HG02970 (cell line): ENCODE data around the gene IWS1.
"Not testable (repeated sequence)": the region's sequence is repeated elsewhere in the genome, so short reads cannot be mapped to it uniquely, and the experiment has no call there.

Experiments
- ATAC-seq: cut with Tn5 transposase; IDR thresholded peaks from one replicate; pipeline ENCODE4 v1.9.1; 2021; ENCODE audit warnings: mild to moderate bottlenecking, moderate library complexity, moderate number of reproducible peaks; ENCODE audit not compliant: unreplicated experiment, low FRiP score

IWS1 gene

DNA sequence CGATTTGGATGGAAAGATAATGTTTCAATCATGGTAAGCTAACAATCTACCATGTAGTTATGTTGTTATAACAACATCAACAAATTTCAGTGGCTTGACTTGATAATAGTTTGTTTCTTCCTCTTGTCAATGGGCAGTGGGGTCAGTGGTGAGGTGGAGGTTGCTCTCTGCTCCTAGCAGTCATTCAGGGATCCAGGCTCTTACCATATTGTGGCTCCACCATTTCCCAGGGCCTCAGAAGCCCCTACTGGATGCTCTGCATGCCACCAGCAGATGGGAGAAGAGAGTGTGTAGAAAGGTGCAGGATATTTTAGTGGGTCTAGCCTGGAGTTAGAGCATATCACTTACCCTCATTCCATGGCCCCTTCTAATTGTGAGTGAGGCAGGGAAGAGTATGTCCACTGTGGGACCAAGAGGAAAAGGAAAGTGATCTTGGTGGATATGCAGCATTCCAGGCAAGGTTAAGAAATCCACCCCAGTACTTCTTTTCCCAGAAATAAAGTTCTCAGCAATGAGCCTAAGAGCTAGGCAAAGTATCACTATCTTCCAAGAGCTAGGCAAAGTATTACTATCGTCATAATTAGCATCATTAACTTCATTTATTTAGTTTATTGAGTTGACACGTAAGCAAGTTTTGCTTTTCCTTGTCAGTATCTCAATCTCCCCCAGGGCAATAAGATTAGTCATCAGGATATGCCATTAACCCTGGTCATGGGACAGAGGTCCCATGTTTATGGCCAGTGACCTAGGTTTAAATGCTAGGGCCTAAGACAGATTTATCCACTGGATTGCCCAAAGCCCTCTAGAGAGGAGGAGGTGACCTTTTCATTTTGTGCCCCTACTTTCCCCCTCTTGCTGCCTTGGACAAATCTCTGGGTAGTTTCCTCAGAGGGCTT, 4.2 kb upstream of the IWS1 start:
- no peak for ATAC-seq

- ATAC-seq: not testable (repeated sequence)
These were observed 3.1 kb upstream of the IWS1 start for GRCh38 chr2:127529416-127529815.

DNA sequence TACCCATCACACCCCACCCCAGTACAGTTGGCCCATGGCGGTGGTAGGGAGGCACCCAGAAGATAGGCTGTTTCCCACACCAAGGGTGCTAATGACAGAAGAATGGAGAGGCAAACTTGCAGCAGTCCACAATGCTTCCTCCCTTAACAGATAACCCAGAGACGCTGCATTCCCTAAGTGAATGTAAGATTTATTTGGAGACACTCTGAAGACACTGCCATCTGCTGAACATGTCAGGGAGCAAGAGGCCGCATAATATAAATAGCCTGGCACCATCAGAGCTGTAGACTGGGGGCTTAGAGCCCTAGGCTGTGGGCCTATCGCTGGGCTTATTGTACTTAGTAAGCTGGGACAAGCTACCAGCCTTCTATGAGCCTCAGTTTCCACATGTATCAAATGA, 2.2 kb upstream of the IWS1 start:
- no peak for ATAC-seq

- ATAC-seq: no peak
These were observed 914 bp upstream of the IWS1 start for GRCh38 chr2:127527001-127527804.

- ATAC-seq: no peak
These were observed 578 bp downstream of the IWS1 start for GRCh38 chr2:127525691-127526131.

DNA sequence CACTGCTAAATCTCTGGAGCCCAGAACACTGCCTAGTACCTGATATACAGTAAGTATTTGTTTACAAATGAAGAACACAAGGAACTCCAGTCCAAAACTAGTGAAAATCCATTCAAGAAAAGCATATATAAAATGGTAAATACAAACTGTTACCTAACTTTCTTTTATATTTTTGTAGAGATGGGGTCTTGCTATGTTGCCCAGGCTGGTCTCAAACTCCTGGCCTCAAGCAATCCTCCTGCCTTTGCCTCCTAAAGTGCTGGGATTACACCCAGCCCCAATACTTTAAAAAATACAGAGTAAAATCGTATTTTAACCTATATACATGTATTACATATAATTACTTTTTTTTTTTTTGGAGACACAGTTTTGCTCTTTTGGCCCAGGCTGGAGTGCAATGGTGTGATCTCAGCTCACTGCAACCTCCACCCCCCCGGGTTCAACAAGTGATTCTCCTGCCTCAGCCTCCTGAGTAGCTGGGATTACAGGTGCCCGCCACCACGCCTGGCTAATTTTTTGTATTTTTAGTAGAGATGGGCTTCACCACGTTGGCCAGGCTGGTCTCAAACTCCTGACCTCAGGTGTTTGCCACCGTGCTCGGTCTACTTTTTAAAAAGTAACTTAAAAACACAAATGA, 2.0 kb downstream of the IWS1 start:
- not testable (repeated sequence) for ATAC-seq

DNA sequence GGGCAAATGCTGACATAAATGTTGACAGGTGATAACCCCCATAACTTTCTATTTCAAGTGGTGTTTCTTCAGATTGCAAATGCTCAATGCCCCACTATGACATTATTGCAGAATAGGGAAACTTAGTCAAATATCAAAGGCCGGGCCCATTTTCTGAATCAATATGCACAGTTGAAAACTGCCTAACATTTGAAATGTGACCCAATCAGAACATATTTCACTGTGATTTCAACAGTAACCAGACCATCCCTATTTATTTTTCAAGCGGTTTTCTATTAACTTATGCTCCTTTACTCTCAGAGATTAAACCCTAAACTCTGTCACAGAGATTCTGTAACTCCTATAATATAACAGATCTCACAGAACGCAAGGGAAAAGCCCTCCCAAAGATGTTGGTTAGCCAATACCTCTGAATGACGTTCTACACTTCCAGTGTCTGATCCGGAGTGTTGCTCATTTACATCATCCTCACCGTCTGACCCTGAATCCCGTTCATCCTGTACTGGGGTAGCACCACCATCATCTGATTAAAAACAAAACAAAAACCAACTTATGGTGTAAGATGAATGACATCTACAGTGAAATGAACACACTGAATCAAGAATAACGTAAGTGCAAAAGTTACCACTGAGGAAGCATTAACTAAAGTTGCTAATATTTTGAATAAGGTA, 2.9 kb downstream of the IWS1 start:
- ATAC-seq: no peak

GRCh38 chr2:127520424-127520823, 5.9 kb downstream of the IWS1 start:
- ATAC-seq: no peak

GRCh38 chr2:127517465-127517864, 8.8 kb downstream of the IWS1 start:
- ATAC-seq: no peak

GRCh38 chr2:127516041-127516762, 10.1 kb downstream of the IWS1 start:
- ATAC-seq: no peak

DNA sequence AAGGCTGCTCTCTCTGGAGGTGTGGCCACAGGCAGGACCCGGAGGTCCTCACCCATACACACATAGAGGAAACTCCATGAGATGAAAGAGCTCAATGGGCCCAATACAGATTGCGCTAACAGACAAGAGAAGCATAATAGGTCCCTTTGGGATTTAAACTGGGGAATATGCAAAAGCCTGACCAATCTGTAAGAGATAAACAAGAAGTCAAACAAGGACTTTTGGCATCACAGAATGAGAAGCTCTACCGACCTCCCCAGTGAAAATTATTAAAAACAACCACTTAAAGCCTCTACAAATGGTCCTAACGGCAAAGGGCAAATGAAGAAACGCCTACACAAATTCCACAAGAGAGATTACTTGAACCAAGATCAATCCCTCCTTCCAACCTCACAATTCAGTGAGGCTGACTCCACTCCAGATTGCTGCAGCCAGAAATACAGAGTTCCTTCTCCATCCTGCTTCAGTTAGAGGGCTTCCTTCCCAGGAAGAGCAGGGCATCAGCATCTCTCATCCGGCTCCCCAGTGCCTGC, 10.8 kb downstream of the IWS1 start:
- no peak for ATAC-seq

- no peak for ATAC-seq
These were observed 11.8 kb downstream of the IWS1 start for GRCh38 chr2:127514485-127514884.

DNA sequence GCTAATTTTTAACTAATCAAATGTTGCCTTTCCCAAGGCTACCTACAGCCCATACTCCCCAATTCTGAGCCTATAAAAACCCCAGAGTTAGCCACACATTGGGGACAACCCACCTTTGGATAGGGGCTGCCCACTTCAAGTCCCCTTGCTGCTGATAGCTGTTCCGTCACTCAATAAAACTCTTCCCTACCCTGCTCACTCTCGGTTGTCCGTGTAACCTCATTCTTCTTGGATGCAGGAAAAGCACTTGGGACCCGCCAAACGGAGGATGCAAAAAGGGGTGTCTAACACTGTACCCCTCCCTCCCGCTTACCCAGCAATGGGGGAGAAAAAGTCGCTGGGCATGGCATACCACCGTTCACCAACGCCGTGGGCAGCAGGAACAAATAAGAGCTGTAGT, 12.2 kb downstream of the IWS1 start:
- no peak for ATAC-seq

DNA sequence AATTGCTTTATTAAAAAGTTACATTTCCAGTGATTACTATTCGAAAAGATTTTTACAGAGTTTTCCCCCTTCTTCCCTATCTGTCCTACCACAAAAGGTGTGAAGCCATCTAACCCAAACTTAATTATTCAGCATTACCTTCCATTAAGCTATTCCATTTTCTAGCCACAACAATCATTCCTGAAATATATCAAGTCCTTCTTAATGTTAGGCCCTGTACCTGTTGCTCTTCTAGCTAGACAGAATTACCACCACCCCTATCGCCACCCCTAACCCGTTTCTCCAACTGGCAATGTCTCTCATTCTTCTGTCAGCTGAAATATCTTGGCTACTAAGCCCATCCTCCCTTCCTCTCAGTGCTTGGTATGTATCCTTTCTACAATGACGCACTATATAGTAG, 13.9 kb downstream of the IWS1 start:
- no peak for ATAC-seq

DNA sequence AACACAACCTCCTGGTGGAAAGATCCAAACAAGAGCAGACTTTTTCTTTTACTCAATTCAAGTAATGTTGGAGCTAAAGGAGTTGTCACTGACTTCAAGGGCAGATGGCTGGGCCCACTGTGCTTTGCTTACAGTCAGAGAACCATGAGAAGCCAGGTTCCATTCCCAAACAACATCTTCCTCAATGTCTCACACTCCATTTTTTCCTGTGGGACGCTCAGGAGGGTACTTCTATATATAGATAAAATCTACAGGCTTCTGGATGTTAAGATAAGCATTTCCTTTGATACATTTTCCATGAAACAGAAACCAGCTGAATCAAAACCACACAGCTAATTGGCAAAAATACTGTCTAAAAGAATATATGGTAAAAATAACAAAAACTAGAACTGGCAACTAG, 14.4 kb downstream of the IWS1 start:
- ATAC-seq: no peak

GRCh38 chr2:127511090-127511695, 15.1 kb downstream of the IWS1 start:
- no peak for ATAC-seq

DNA sequence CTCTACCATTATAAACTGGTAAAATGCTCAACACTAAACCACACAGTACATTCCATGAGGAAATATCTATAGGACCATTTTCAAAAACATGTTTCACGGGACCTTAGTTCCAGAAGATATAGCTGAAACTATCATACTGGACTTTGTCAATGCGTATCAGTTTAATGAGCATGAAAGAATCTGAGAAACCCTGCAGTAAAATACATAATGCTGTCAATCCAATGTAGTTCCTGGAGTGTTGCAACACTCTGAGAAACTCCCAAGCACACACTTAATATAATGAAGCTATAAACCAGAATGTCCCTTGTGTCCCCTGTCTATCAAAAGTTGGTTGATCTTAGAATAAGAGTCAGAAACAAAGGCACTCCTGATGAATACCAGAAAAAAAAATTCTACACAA, 16.2 kb downstream of the IWS1 start:
- ATAC-seq: no peak

GRCh38 chr2:127508631-127509034, 17.7 kb downstream of the IWS1 start:
- no peak for ATAC-seq

DNA sequence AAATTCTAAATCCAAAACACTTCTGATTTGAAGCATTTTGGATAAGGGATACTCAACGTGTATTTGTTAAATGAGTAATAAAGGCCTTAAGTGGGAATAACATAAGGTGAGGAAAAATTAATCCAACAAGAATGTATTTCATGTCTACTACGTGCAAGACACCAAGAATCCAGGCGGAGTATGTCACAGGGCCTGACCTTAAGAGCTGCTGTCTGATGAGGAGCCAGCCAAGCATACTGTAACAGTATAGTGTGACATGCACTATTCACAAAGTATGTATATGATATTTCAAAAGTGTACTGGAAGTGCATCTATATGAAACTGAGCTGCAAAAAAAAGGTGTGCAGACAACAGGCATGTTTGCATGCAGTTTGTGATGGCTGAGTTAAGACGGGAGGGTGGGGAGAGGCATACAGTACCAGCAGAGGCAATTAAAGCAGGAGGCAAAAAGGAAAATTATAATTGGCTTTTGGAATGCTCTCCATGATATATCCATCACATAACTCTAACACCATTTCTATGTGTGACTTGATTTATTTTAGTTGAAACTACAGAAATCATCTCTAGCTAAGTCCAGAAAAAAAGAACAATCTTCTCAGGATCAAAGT, 18.2 kb downstream of the IWS1 start:
- ATAC-seq: no peak
